ENCODE data around the gene PCBD2.
"Not testable (repeated sequence)": the region's sequence is repeated elsewhere in the genome, so short reads cannot be mapped to it uniquely, and the experiment has no call there.

PCBD2 gene

GRCh38 chr5:134906811-134907210 is 1.9 kb downstream of the PCBD2 start:
- no peak for DNase-seq (ENCODE audit: low read depth in 2 of 2)

- not testable (repeated sequence) for DNase-seq (ENCODE audit: low read depth in 2 of 2)
Measured at GRCh38 chr5:134910752-134911151, 5.8 kb downstream of the PCBD2 start.

GRCh38 chr5:134911285-134912206 is 6.6 kb downstream of the PCBD2 start:
- DNase-seq (ENCODE audit: low read depth in 2 of 2) = no peak

GRCh38 chr5:134913254-134913653 is 8.3 kb downstream of the PCBD2 start:
- DNase-seq (ENCODE audit: low read depth in 2 of 2) = no peak

- DNase-seq (ENCODE audit: low read depth in 2 of 2) = no peak
Measured at GRCh38 chr5:134913795-134914194, 8.9 kb downstream of the PCBD2 start.

- DNase-seq (ENCODE audit: low read depth in 2 of 2) = no peak
Measured at GRCh38 chr5:134917070-134917815, 12.3 kb downstream of the PCBD2 start.

- no peak for DNase-seq (ENCODE audit: low read depth in 2 of 2)
Measured at GRCh38 chr5:134918861-134919260, 13.9 kb downstream of the PCBD2 start.

GRCh38 chr5:134920848-134921575 is 16.1 kb downstream of the PCBD2 start:
- DNase-seq (ENCODE audit: low read depth in 2 of 2) = no peak

GRCh38 chr5:134932508-134932907 is 27.6 kb downstream of the PCBD2 start:
- no peak for DNase-seq (ENCODE audit: low read depth in 2 of 2)

- DNase-seq (ENCODE audit: low read depth in 2 of 2) = no peak
Measured at GRCh38 chr5:134934202-134934601, 29.3 kb downstream of the PCBD2 start.

- no peak for DNase-seq (ENCODE audit: low read depth in 2 of 2)
Measured at GRCh38 chr5:134935711-134936602, 31.0 kb downstream of the PCBD2 start.

- no peak for DNase-seq (ENCODE audit: low read depth in 2 of 2)
Measured at GRCh38 chr5:134937526-134937925, 32.6 kb downstream of the PCBD2 start.

GRCh38 chr5:134938030-134938429 is 33.1 kb downstream of the PCBD2 start:
- no peak for DNase-seq (ENCODE audit: low read depth in 2 of 2)

- no peak for DNase-seq (ENCODE audit: low read depth in 2 of 2)
Measured at GRCh38 chr5:134939500-134939899, 34.6 kb downstream of the PCBD2 start.

- DNase-seq (ENCODE audit: low read depth in 2 of 2) = no peak
Measured at GRCh38 chr5:134943547-134943946, 38.6 kb downstream of the PCBD2 start.

- no peak for DNase-seq (ENCODE audit: low read depth in 2 of 2)
Measured at GRCh38 chr5:134944630-134945029, 39.7 kb downstream of the PCBD2 start.

- DNase-seq (ENCODE audit: low read depth in 2 of 2) = no peak
Measured at GRCh38 chr5:134945041-134945440, 40.1 kb downstream of the PCBD2 start.

- DNase-seq (ENCODE audit: low read depth in 2 of 2) = no peak
Measured at GRCh38 chr5:134948911-134949310, 44.0 kb downstream of the PCBD2 start.

GRCh38 chr5:134949316-134949715 is 44.4 kb downstream of the PCBD2 start:
- DNase-seq (ENCODE audit: low read depth in 2 of 2) = no peak

GRCh38 chr5:134957920-134958608 is 53.1 kb downstream of the PCBD2 start:
- no peak for DNase-seq (ENCODE audit: low read depth in 2 of 2)

- DNase-seq (ENCODE audit: low read depth in 2 of 2) = no peak
Measured at GRCh38 chr5:134958755-134959154, 53.8 kb downstream of the PCBD2 start.
